ENCODE data around the gene ACAA1. TPM values are rescaled to one million over a fixed set of nuclear protein-coding genes. Genes with fewer than 3 reads are reported as not detected.

The ACAA1 gene
- total RNA-seq, 1 donor from 2014 or later = 52.6 TPM

DNA sequence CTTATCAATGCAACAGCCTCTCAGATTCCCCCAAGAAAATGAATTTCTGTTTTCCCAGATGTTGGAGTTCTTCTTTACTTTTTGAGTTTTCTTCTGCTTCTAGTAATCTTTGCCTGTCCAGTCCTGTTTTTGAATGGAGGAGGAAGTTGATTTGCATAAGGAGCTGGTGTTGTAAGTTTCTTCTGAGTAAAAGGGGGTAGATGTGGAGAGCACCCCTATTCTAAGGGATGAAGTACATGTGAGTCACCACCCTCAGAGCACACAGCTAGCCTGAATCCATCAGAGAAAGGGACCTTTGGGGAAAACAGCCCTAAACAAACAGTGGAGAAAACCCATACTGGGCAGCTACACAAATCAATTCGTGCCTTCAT, 34.5 kb downstream of the ACAA1 start:
- no peak for DNase-seq (ENCODE audit: low spot score in 2 of 2)
- intact Hi-C loops (cut with DNase I) = no loop called here
- Histone ChIP-seq H3K27me3 (no peaks in the 10 kb centered on the region), H3K4me1 (no peaks in the 10 kb centered on the region), H3K4me3 (no peak overlapping the region), H3K36me3 (no peaks in the 10 kb centered on the region), H3K27ac (no peak overlapping the region), H3K9me3 (peaks cover 0 to 5% of the 10 kb centered on the region in 2 donors)
- TF ChIP-seq, protein P1, sequence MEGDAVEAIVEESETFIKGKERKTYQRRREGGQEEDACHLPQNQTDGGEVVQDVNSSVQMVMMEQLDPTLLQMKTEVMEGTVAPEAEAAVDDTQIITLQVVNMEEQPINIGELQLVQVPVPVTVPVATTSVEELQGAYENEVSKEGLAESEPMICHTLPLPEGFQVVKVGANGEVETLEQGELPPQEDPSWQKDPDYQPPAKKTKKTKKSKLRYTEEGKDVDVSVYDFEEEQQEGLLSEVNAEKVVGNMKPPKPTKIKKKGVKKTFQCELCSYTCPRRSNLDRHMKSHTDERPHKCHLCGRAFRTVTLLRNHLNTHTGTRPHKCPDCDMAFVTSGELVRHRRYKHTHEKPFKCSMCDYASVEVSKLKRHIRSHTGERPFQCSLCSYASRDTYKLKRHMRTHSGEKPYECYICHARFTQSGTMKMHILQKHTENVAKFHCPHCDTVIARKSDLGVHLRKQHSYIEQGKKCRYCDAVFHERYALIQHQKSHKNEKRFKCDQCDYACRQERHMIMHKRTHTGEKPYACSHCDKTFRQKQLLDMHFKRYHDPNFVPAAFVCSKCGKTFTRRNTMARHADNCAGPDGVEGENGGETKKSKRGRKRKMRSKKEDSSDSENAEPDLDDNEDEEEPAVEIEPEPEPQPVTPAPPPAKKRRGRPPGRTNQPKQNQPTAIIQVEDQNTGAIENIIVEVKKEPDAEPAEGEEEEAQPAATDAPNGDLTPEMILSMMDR (IDR thresholded peaks at IDR 0.05) = no peak

DNA sequence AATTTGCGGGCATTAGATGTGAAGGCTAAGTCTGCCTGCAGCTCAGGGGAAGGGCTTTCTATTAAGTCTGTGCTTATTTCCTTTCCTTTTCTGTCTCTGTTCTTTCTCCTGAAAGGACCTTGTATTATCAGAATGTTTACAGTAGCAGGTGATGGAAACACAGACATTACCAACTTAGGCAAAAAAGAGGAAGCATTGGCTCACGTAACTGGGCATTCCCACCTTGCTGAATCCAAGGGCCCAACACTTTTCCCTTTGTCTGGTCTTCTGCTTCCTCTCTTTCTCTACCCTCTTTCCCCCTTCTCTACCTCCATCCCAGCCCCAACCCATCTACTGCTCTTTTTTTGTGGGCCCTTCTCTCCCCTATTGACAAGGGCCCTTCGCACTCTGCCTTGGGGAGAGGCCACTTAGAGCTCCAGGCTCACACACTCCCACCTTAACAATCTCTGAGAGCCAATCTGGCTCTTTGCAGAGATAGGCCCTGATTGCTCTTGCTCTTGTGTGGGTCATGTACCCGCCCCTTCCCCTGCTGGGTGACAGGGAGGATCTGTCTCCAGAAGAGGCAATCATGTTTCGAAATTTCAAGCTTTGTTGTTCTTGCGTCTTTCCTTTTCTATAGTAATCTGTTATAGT, 35.0 kb downstream of the ACAA1 start:
- Histone ChIP-seq H3K27ac (no peak overlapping the region), H3K4me3 (no peak overlapping the region), H3K36me3 (no peaks in the 10 kb centered on the region), H3K27me3 (no peaks in the 10 kb centered on the region), H3K9me3 (peaks cover 0 to 5% of the 10 kb centered on the region in 2 donors), H3K4me1 (no peaks in the 10 kb centered on the region)
- DNase-seq (ENCODE audit: low spot score in 2 of 2) = no peak
- intact Hi-C loops (cut with DNase I) = no loop called here
- TF ChIP-seq, protein P1 (IDR thresholded peaks at IDR 0.05) = no peak

DNA sequence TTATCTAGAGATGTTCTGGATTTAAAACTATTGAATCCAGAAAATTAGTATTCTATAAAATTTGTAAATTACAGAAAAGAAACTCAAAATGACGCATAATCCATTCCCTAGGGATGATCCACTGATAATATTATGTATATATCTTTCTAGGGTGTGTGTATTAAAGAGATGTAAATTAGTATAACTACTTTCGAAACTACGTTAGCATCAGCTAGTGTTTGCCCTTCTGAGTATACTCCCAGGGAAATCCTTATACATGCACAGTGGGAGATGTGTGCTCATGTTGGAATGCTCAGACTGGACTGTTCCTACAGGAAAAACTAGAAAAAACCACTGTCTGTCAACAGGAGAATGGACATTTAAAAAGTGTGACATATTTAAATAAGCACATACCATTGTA, 36.4 kb downstream of the ACAA1 start:
- TF ChIP-seq, protein P1 (IDR thresholded peaks at IDR 0.05) = no peak
- no peak overlapping the region for H3K27ac ChIP-seq
- DNase-seq (ENCODE audit: low spot score in 2 of 2) = no peak
- no peaks in the 10 kb centered on the region for H3K4me1 ChIP-seq
- no peaks in the 10 kb centered on the region for H3K36me3 ChIP-seq
- no peak overlapping the region for H3K4me3 ChIP-seq
- intact Hi-C loops (cut with DNase I) = no loop called here
- H3K9me3 ChIP-seq = peaks cover 0 to under 1% of the 10 kb centered on the region in 2 donors
- no peaks in the 10 kb centered on the region for H3K27me3 ChIP-seq

DNA sequence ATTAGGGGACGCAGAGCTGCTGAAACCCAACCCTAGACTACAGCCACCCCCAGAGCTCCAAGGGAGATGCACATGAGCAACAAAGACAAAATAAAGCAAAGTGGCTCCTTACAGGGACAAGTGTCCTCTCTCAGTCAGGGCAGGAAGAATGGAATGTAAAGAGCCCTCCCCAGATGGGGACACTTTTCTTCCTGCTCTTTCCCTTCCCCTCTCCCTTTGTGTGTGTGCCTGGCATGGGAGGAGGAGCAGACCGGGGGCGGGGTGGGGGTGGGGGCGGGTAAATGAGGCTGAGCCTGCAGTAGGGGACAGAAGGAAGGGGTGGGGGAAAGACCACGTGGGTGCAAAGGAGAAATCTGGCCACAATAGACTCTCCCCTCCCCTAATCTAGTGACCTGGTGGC, 37.4 kb downstream of the ACAA1 start:
- TF ChIP-seq, protein P1 (IDR thresholded peaks at IDR 0.05) = no peak
- no peaks in the 10 kb centered on the region for H3K9me3 ChIP-seq
- no peak overlapping the region for H3K27ac ChIP-seq
- peak in 1 of 2 donors; percentile 27 for DNase-seq (ENCODE audit: low spot score in 2 of 2)
- no peaks in the 10 kb centered on the region for H3K4me1 ChIP-seq
- H3K4me3 ChIP-seq = no peak overlapping the region
- H3K36me3 ChIP-seq = no peaks in the 10 kb centered on the region
- no peaks in the 10 kb centered on the region for H3K27me3 ChIP-seq
- intact Hi-C loops (cut with DNase I) = no loop called here

DNA sequence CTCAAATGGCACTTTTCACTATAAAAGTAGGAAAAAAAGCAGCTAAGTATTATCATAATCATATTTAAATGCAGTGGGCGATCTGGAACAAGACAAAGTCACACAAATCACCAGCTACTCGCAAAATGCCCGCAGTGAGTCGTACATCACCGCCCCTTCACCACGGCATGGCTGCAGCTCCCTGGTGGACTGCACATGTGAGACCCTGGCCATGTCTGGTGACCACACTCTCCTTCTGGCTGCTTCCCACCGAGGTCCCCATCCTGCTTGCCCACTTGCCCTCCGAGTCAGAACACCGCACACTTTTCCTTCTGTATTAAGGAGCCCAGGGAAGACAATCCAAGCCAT, 38.6 kb downstream of the ACAA1 start:
- no peaks in the 10 kb centered on the region for H3K36me3 ChIP-seq
- DNase-seq (ENCODE audit: low spot score in 2 of 2) = peak in 1 of 2 donors; percentile 28
- H3K27ac ChIP-seq = no peak overlapping the region
- H3K9me3 ChIP-seq = no peaks in the 10 kb centered on the region
- H3K4me3 ChIP-seq = no peak overlapping the region
- intact Hi-C loops (cut with DNase I) = no loop called here
- TF ChIP-seq, protein P1 (IDR thresholded peaks at IDR 0.05) = no peak
- no peaks in the 10 kb centered on the region for H3K27me3 ChIP-seq
- H3K4me1 ChIP-seq = no peaks in the 10 kb centered on the region
